Subcutaneous abdominal adipose tissue (tissue), 5 donors: ENCODE results near the gene ARHGEF6.

Experiments used
- H3K27ac ChIP-seq: one replicate; pipeline ENCODE4 v1.7.0; 2013; ENCODE audit warnings: low read depth, mild to moderate bottlenecking, inconsistent platforms, low read length, moderate library complexity
- H3K27me3 ChIP-seq, 5 donors: one replicate each; pipeline ENCODE4 v1.7.0; 2013; ENCODE audit warnings: low read length in 5 of 5, inconsistent platforms in 1 of 5; ENCODE audit not compliant: control insufficient read depth in 5 of 5, insufficient read depth in 4 of 5
- H3K36me3 ChIP-seq, 5 donors: one replicate each; pipeline ENCODE4 v1.7.0; 2013; ENCODE audit warnings: low read length in 5 of 5; ENCODE audit not compliant: control insufficient read depth in 5 of 5, insufficient read depth in 5 of 5
- H3K4me1 ChIP-seq, 5 donors: one replicate each; pipeline ENCODE4 v1.7.0; 2013; ENCODE audit warnings: low read length in 5 of 5, mild to moderate bottlenecking in 3 of 5, moderate library complexity in 1 of 5; ENCODE audit not compliant: control insufficient read depth in 5 of 5, insufficient read depth in 5 of 5
- H3K4me3 ChIP-seq, 5 donors: one replicate each; pipeline ENCODE4 v1.7.0; 2013; ENCODE audit warnings: low read length in 5 of 5, low read depth in 1 of 5
- H3K9ac ChIP-seq, 5 donors: one replicate each; pipeline ENCODE4 v1.7.0; 2013; ENCODE audit warnings: low read length in 5 of 5, mild to moderate bottlenecking in 4 of 5, moderate library complexity in 3 of 5
- H3K9me3 ChIP-seq, 5 donors: one replicate each; pipeline ENCODE4 v1.7.0; 2013; ENCODE audit warnings: low read length in 5 of 5; ENCODE audit not compliant: control insufficient read depth in 5 of 5
- donor health status: healthy.
- donor health status: healthy.
- donor health status: healthy.
- donor health status: healthy.
- donor health status: healthy.

ARHGEF6 gene

DNA sequence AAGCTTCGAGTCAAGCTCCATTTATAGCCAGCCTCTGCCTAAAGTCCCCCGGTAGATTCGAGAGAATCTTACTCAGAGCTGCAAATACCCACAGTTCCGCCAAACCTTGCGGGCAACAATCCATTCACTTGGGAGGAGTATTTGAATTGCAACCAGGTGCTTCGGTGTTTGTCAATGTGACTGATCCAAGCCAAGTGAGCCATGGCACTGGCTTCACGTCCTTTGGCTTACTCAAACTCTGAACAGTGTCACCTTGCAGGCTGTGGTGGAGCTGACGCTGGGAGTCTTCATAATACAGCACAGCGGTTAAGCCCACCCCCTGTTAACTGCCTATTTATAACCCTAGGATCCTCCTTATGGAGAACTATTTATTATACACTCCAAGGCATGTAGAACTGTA is 121.6 kb downstream of the ARHGEF6 start:
- Histone ChIP-seq H3K27ac (no peak overlapping the region), H3K9me3 (peaks cover 0 to 2% (median 0%) of the 10 kb centered on the region in 5 donors), H3K36me3 (peaks cover 2 to 7% (median 2%) of the 10 kb centered on the region in 5 donors), H3K27me3 (peaks cover 0 to 3% (median 0%) of the 10 kb centered on the region in 5 donors), H3K4me3 (no peak overlapping the region), H3K4me1 (peaks cover 0 to 1% (median 0%) of the 10 kb centered on the region in 5 donors), H3K9ac (no peak overlapping the region)

DNA sequence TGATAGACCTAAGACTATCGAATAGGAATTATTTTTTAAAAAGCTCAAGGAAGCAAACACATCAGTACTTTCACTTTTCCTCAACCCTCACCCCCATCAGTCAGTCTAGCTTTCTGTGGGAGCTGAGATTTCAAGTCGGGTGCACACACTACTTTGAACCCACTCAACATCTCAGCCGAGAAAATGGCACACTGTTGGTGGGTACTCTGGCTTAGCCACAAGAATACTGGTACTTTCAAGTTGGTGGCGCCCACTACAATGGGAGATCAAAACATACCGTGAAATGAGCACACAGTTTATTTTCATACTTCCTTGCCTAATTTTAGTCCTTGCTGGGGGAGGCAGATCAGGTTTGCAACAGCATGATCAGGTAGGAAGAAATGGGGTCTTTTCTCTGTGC is 122.6 kb downstream of the ARHGEF6 start:
- Histone ChIP-seq H3K9ac (no peak overlapping the region), H3K36me3 (peaks cover 0 to 2% (median 0%) of the 10 kb centered on the region in 5 donors), H3K4me1 (peaks cover 0 to 11% (median 7%) of the 10 kb centered on the region in 5 donors), H3K27me3 (peaks cover 0 to 3% (median 0%) of the 10 kb centered on the region in 5 donors), H3K4me3 (no peak overlapping the region), H3K9me3 (no peaks in the 10 kb centered on the region), H3K27ac (no peak overlapping the region)

DNA sequence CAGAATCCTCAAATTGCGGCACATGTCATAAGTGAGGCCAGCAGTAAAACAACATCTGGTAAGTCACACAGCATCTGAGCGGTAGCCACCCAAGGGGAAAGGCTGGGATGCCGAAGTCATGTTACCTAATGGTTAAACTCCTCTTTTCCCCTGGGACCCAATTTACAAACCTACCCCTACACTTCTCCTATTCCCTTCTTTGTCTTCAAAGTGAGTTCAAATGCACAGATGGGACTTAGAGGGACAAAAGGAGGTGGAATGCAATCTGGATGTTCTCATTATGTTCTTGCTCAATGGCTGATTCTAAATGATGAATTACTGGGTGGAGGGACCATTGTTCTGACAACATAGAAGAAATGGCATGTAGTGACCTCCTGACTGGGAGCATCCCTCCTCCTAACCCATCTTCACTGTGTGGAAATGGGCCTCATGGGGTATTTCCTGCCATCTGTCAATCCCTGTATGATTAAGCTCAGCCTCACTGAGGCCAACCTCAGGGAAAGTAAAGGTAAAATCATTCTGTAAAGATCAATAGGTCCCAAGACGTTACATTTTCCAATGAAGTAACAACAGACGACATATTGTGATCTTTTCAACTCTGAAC is 124.3 kb downstream of the ARHGEF6 start:
- Histone ChIP-seq H3K4me3 (no peak overlapping the region), H3K9me3 (no peaks in the 10 kb centered on the region), H3K4me1 (peaks cover 4 to 22% (median 17%) of the 10 kb centered on the region in 5 donors), H3K36me3 (peaks cover 0 to 2% (median 0%) of the 10 kb centered on the region in 5 donors), H3K27ac (no peak overlapping the region), H3K27me3 (peaks cover 0 to 3% (median 0%) of the 10 kb centered on the region in 5 donors), H3K9ac (no peak overlapping the region)

DNA sequence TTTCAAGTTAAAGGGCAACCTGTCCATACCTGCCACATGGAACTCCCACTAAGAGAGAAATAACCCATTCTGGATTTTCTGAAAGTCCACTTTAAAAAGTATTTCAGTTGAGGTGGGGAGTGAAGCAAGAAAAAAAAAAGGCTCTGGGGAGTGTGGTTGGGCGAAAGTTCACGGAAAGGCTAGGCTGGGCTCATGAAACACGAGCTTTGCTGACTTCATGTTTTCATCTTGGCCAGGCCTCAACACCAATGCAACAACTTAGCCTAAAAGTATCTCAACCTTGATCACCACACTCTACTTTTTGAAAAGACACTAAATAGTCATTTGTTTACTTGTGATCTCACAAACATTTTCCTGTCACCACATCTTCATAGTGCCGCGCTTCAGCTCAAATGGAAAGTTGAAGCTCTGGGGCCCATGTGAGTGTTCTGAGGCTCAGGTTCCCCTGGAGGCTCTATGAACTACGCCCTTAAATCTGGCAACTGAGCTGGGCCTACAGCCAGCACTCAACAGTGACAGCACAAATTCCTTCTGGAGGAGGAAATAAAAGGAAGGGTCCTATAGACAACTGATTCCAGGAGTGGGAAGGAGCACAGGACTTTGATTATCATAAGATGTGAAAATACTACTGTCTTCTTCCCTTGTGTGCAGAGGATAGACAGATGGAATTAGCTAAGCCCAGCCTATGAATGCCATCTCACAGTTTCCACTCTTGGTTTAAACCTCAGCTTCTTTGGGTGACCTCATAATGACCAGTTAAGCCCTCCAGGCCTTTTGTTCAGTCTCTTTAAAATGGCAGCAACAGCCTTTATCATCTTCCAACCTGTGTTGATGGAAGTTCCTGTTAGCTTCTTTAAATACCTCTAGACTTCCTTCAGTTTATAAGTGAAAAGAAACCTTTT is 127.7 kb downstream of the ARHGEF6 start:
- Histone ChIP-seq H3K9ac (no peak overlapping the region), H3K27me3 (peaks cover 0 to 4% (median 0%) of the 10 kb centered on the region in 5 donors), H3K36me3 (peaks cover 0 to 2% (median 0%) of the 10 kb centered on the region in 5 donors), H3K4me3 (no peak overlapping the region), H3K9me3 (no peaks in the 10 kb centered on the region), H3K27ac (peak overlapping the region; percentile 65), H3K4me1 (peaks cover 4 to 22% (median 17%) of the 10 kb centered on the region in 5 donors)

DNA sequence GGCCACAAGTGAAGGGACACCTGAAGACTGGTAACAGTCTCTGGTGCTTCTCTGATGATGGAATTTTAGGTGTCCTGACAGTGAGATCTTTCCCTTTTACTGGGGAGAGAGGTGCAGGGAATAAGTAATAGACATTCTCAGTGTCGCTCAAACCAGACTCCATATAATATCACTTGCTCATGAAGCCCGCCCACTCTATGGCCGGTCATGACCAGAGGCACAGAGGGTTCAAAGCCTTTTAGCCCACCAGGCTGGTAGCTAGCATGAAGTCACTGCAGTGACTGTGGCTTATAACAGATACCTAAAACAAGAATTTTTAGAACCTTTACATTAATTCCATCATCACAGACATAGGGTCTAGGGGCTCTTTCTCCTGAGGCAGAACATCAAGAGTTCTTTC is 129.9 kb downstream of the ARHGEF6 start:
- Histone ChIP-seq H3K9me3 (no peaks in the 10 kb centered on the region), H3K4me1 (peaks cover 4 to 26% (median 17%) of the 10 kb centered on the region in 5 donors), H3K9ac (no peak overlapping the region), H3K27ac (no peak overlapping the region), H3K27me3 (peaks cover 0 to 4% (median 0%) of the 10 kb centered on the region in 5 donors), H3K36me3 (peaks cover 0 to 2% (median 0%) of the 10 kb centered on the region in 5 donors), H3K4me3 (no peak overlapping the region)

DNA sequence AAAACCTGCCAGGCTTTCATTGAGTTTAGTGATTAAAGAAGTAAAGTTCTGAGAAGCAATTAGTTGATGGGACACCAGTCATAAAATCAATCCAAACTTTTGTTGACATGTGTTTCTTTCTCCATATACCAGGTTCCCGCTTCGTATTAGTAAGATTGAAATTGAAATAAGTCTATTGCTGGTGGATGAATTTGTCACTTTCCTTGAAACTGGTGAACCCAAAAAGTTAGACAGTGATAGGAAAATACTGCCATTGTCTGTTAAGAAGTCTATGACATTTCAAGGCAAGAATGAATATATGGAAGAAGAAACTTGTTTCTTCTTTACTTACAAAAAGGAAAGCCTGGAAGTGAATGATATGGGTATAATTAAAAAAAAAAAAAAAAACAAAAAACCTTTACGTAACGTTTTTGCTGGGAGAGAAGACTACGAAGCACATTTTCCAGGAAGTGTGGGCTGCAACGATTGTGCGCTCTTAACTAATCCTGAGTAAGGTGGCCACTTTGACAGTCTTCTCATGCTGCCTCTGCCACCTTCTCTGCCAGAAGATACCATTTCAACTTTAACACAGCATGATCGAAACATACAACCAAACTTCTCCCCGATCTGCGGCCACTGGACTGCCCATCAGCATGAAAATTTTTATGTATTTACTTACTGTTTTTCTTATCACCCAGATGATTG is 132.9 kb downstream of the ARHGEF6 start, which contains the start of gene CD40LG:
CD40LG (plus strand) TSS at position 482 of the 684 bp plus-strand sequence; CDS start at position 573, 91 bp downstream.
- Histone ChIP-seq H3K9me3 (no peaks in the 10 kb centered on the region), H3K27me3 (peaks cover 0 to 4% (median 0%) of the 10 kb centered on the region in 5 donors), H3K4me3 (no peak within 1 kb of the TSS), H3K27ac (no peak within 1 kb of the TSS), H3K4me1 (peaks cover 4 to 16% (median 4%) of the 10 kb centered on the region in 5 donors), H3K36me3 (no peaks in the 10 kb centered on the region), H3K9ac (no peak within 1 kb of the TSS)

DNA sequence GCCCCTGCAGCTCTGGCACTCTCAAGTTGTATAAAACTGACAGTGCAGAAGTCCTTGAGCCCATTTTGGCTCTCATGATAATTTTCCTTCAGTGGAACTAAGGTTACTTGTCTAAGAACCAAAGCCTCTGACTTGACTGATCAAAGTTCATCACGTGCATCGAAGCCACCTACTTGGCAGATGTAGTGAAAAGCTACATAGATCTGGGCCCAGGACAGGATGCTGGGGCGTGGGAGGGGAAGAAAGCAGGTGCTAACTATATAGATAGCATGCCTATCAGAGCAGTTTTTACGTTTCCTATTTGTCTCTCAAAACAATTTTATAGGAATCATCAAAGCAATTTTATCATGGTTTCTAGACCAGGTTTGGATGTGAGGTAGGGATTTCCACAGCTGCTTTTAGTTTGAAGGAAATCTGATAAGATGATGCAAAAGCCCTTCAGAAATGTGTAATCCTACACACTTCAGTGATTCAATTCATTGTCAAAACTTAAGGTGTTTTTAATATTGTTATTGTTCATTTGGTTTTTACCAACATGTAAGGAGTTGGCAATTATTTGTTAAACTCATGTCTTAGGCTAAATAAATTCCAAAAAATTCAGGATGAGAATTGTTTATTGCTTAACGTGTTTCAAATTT is 134.0 kb downstream of the ARHGEF6 start:
- peaks cover 0 to 6% (median 0%) of the 10 kb centered on the region in 5 donors for H3K4me1 ChIP-seq
- no peak overlapping the region for H3K27ac ChIP-seq

DNA sequence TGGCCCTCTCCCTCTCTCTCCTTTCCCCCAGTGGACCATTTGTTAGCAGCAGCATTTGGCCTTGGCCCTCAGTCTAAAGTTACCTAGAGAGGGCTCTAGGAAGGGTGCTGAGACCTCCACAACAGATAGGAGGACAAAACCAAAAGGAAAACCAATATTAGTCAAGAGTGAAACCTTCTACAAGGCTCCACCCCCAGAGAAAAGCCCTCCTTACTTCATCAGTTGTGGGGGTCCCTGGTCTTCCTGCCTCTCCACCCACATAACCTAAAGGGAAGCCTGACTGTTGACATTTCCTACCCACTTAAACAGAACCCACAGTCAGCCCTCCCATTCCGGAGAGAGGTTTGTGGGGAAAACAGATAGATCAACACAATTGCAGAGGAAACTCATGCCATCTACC is 137.5 kb downstream of the ARHGEF6 start:
- Histone ChIP-seq H3K4me3 (no peak overlapping the region), H3K27me3 (peaks cover 0 to 4% (median 0%) of the 10 kb centered on the region in 5 donors), H3K4me1 (peaks cover 0 to 4% (median 0%) of the 10 kb centered on the region in 5 donors), H3K36me3 (no peaks in the 10 kb centered on the region), H3K27ac (no peak overlapping the region), H3K9ac (no peak overlapping the region), H3K9me3 (no peaks in the 10 kb centered on the region)

More for the DNA sequence above, 134.0 kb downstream of the ARHGEF6 start:
- no peak overlapping the region for H3K4me3 ChIP-seq
- no peak overlapping the region for H3K9ac ChIP-seq
- peaks cover 0 to 4% (median 0%) of the 10 kb centered on the region in 5 donors for H3K27me3 ChIP-seq
- H3K9me3 ChIP-seq: no peaks in the 10 kb centered on the region
- H3K36me3 ChIP-seq: no peaks in the 10 kb centered on the region

DNA sequence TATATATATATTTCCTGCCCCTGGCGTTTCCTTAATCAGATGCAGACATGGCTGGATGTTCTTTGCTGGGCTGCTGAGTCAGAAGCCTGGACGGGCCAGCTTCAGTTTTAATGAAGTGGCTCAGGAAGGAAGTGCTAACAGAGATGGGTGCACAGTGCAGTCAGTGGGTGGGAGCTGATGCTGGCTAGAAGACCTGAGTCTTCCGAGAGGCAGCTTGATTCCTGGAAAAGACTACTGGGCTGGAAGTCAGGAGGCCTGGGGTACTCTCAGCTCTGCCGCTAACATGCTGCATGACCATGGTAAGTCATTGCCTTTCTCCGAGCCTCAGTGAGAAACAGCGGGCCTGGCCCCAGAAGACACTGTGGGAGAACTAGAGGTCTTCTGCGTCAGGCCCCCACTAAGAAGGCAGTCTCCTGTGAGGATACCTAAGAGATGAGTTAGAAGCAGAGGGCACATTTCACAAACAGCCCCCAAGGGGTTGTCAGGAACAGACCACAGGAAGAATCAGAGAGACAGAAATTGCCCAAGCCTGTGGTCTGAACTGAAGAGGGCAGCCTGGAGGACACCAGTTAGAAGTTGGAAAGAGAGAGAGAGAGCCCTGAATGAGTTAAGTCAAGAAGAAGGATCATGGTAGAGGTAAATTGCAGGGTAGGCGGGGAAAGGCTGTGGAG is 141.1 kb downstream of the ARHGEF6 start:
- no peaks in the 10 kb centered on the region for H3K9me3 ChIP-seq
- peaks cover 0 to 5% (median 3%) of the 10 kb centered on the region in 5 donors for H3K27me3 ChIP-seq
- H3K9ac ChIP-seq: no peak overlapping the region
- H3K4me3 ChIP-seq: no peak overlapping the region
- no peaks in the 10 kb centered on the region for H3K36me3 ChIP-seq
- no peak overlapping the region for H3K27ac ChIP-seq
- H3K4me1 ChIP-seq: no peaks in the 10 kb centered on the region
